GM19463 (cell line): Measurements from ENCODE around the gene USP12.
"Not testable (repeated sequence)": the region's sequence is repeated elsewhere in the genome, so short reads cannot be mapped to it uniquely, and the experiment has no call there.

Experiments used
- ATAC-seq: cut with Tn5 transposase; IDR thresholded peaks from one replicate; pipeline ENCODE4 v1.9.1; 2021; ENCODE audit warnings: mild to moderate bottlenecking, moderate library complexity; ENCODE audit not compliant: unreplicated experiment

USP12 gene

GRCh38 chr13:27171244-27171826, at the start of gene USP12:
Gene USP12, minus strand, starts transcription at chr13:27171811. Its CDS starts 172 bp downstream, at chr13:27171639.
- peak; percentile 23 for ATAC-seq

- ATAC-seq: no peak
Observed at GRCh38 chr13:27219611-27220010, 48.0 kb upstream of the USP12 start.

GRCh38 chr13:27218861-27219260, 47.2 kb upstream of the USP12 start:
- ATAC-seq: not testable (repeated sequence)

GRCh38 chr13:27217791-27218190, 46.2 kb upstream of the USP12 start:
- not testable (repeated sequence) for ATAC-seq

- not testable (repeated sequence) for ATAC-seq
Observed at GRCh38 chr13:27213386-27213785, 41.8 kb upstream of the USP12 start.

GRCh38 chr13:27211771-27212364, 40.3 kb upstream of the USP12 start:
- ATAC-seq: no peak

- ATAC-seq: no peak
Observed at GRCh38 chr13:27211271-27211670, 39.7 kb upstream of the USP12 start.

GRCh38 chr13:27208514-27208913, 36.9 kb upstream of the USP12 start:
- ATAC-seq: no peak

GRCh38 chr13:27203854-27204253, 32.2 kb upstream of the USP12 start:
- ATAC-seq: no peak

- no peak for ATAC-seq
Observed at GRCh38 chr13:27203186-27203585, 31.6 kb upstream of the USP12 start.

GRCh38 chr13:27201661-27202060, 30.1 kb upstream of the USP12 start:
- no peak for ATAC-seq

- ATAC-seq: no peak
Observed at GRCh38 chr13:27200413-27201070, 28.9 kb upstream of the USP12 start.

GRCh38 chr13:27199696-27200095, 28.1 kb upstream of the USP12 start:
- ATAC-seq: no peak

- no peak for ATAC-seq
Observed at GRCh38 chr13:27199211-27199610, 27.6 kb upstream of the USP12 start.

GRCh38 chr13:27194895-27195764, 23.5 kb upstream of the USP12 start:
- no peak for ATAC-seq

- ATAC-seq: no peak
Observed at GRCh38 chr13:27194209-27194608, 22.6 kb upstream of the USP12 start.

- ATAC-seq: no peak
Observed at GRCh38 chr13:27193496-27193895, 21.9 kb upstream of the USP12 start.

- no peak for ATAC-seq
Observed at GRCh38 chr13:27192973-27193372, 21.4 kb upstream of the USP12 start.

GRCh38 chr13:27192367-27192766, 20.8 kb upstream of the USP12 start:
- ATAC-seq: not testable (repeated sequence)

GRCh38 chr13:27189192-27189591, 17.6 kb upstream of the USP12 start:
- no peak for ATAC-seq

- ATAC-seq: no peak
Observed at GRCh38 chr13:27188239-27188638, 16.6 kb upstream of the USP12 start.
